K562 (cell line): ENCODE data around the gene DLGAP3. TPM values are rescaled to one million over a fixed set of nuclear protein-coding genes. Genes with fewer than 3 reads are reported as not detected.

Experiments used
- ATAC-seq: fragments of 200-7000 bp; cut with Tn5 transposase; 3 replicates; pipeline ENCODE4 v1.9.1; 2020; ENCODE audit warnings: moderate library complexity
- BruUV-seq: library from RNA; stranded (reverse); fragments of 400-500 nt; replicated peaks from 2 replicates; lab custom pipeline; 2021; lab: Mats Ljungman, UMichigan
- CTCF ChIA-PET: fragments of 300-600 bp; formaldehyde crosslinking; extraction: SDS; loops from one replicate; lab custom pipeline; 2021; ENCODE audit warnings: low intra/inter-chr PET ratio; lab: Yijun Ruan, JAX
- POLR2A ChIA-PET: fragments of 300-600, 350-650 bp; sonication (Branson Sonifier 250); formaldehyde crosslinking; extraction: SDS; loops from one replicate; lab custom pipeline; 2021; ENCODE audit warnings: antibody characterized with exemption, inconsistent platforms; lab: Yijun Ruan, JAX
- DNase-seq, 4 experiments: peaks; one replicate each; pipeline versions ENCODE4 v3.0.0 to v3.0.0-alpha.2; 2011 to 2018; ENCODE audit warnings: low spot score in 3 of 4, mixed read lengths in 3 of 4; ENCODE audit errors: extremely low read depth in 1 of 4
- FAIRE-seq: peaks from 2 replicates; lab custom pipeline; 2011; peaks lifted over from hg19 to GRCh38; lab: Jason Lieb, UNC
- H2AFZ ChIP-seq: 2 replicates; pipeline ENCODE4 v1.6.0; 2011; ENCODE audit warnings: low read depth, low read length, control low read depth, inconsistent platforms
- H3K27ac ChIP-seq: fragments of 200-600 bp; 3 replicates; pipeline ENCODE4 v1.8.0; 2011; ENCODE audit warnings: low read depth, mild to moderate bottlenecking, control low read depth, inconsistent platforms, low read length, moderate library complexity, mixed read lengths; ENCODE audit errors: extremely low read depth
- H3K27me3 ChIP-seq, 2 experiments: fragments of 300-600 bp in 1 of 2; 2 replicates in 1 of 2; 3 replicates in 1 of 2; pipeline versions ENCODE4 v1.6.0 to v1.8.0; 2011; ENCODE audit warnings: inconsistent platforms in 2 of 2, low read length in 2 of 2, mild to moderate bottlenecking in 1 of 2, mixed read lengths in 1 of 2, moderate library complexity in 1 of 2; ENCODE audit not compliant: control insufficient read depth in 2 of 2, insufficient read depth in 2 of 2
- H3K36me3 ChIP-seq: fragments of 300-600 bp; 3 replicates; pipeline ENCODE4 v1.8.0; 2011; ENCODE audit warnings: mild to moderate bottlenecking, low read length, inconsistent platforms; ENCODE audit not compliant: control insufficient read depth, insufficient read depth
- H3K4me1 ChIP-seq, 2 experiments: fragments of 200-600 bp in 1 of 2; replicated peaks in 1 of 2; 2 replicates in 1 of 2; 3 replicates in 1 of 2; pipeline versions ENCODE4 v1.5.1 to v1.8.0; 2011; ENCODE audit warnings: inconsistent platforms in 2 of 2, low read length in 2 of 2, mild to moderate bottlenecking in 1 of 2, mixed read lengths in 1 of 2, moderate library complexity in 1 of 2; ENCODE audit not compliant: control insufficient read depth in 2 of 2, insufficient read depth in 2 of 2
- H3K4me2 ChIP-seq: 2 replicates; pipeline ENCODE4 v1.6.1; 2011; ENCODE audit warnings: low read length, control low read depth, inconsistent platforms, mixed read lengths; ENCODE audit not compliant: insufficient read depth
- H3K4me3 ChIP-seq: fragments of 200-600 bp; sonication (generic), shearing (Covaris generic); 2 replicates; pipeline ENCODE4 v1.5.1; 2016; ENCODE audit warnings: control low read depth, inconsistent platforms
- H3K79me2 ChIP-seq: fragments of 200-600 bp; 3 replicates; pipeline ENCODE4 v1.8.0; 2011; ENCODE audit warnings: low read length, inconsistent platforms; ENCODE audit not compliant: control insufficient read depth, insufficient read depth
- H3K9ac ChIP-seq, 2 experiments: 2 replicates each; pipeline versions ENCODE4 v1.6.0 to v1.6.1; 2011; ENCODE audit warnings: low read depth in 2 of 2, low read length in 2 of 2, control low read depth in 1 of 2, inconsistent platforms in 1 of 2, mild to moderate bottlenecking in 1 of 2, mixed read lengths in 1 of 2; ENCODE audit not compliant: insufficient read depth in 1 of 2
- H3K9me1 ChIP-seq: one replicate; pipeline ENCODE4 v1.6.0; 2011; ENCODE audit warnings: inconsistent platforms, mild to moderate bottlenecking, low read length, moderate library complexity; ENCODE audit not compliant: control insufficient read depth, insufficient read depth
- H3K9me3 ChIP-seq: replicated peaks from 2 replicates; pipeline ENCODE4 v1.5.1; 2011; ENCODE audit warnings: low read depth, low read length, inconsistent platforms; ENCODE audit not compliant: control insufficient read depth, insufficient read depth
- H4K20me1 ChIP-seq: replicated peaks from 2 replicates; pipeline ENCODE4 v1.6.1; 2011; ENCODE audit warnings: low read length, inconsistent platforms, mixed read lengths; ENCODE audit not compliant: control insufficient read depth, insufficient read depth
- CBX2 ChIP-seq: fragments of 200-600 bp; sonication (generic); IDR thresholded peaks from one replicate; pipeline ENCODE4 v1.6.1; 2012; ENCODE audit warnings: mild to moderate bottlenecking, low read length, inconsistent platforms; ENCODE audit not compliant: insufficient read depth, poor library complexity, severe bottlenecking
- HDGF ChIP-seq: fragments of 450-650 bp; IDR thresholded peaks from 2 replicates; pipeline ENCODE4 v1.6.1; 2016
- HMGN3 ChIP-seq: IDR thresholded peaks from 2 replicates; pipeline ENCODE4 v1.6.1; 2011; ENCODE audit warnings: borderline replicate concordance, low read depth, mild to moderate bottlenecking, mixed read lengths, low read length; ENCODE audit not compliant: insufficient read length; ENCODE audit errors: extremely low read depth
- KDM5B ChIP-seq: fragments of 200-600 bp; sonication (generic); IDR thresholded peaks from 2 replicates; pipeline ENCODE4 v1.6.1; 2012; ENCODE audit warnings: low read depth, mild to moderate bottlenecking, moderate library complexity, low read length, control low read depth, inconsistent platforms; ENCODE audit not compliant: insufficient replicate concordance
- SRSF3 ChIP-seq: fragments of 200-400 bp; formaldehyde crosslinking; IDR thresholded peaks from 2 replicates; pipeline ENCODE4 v1.6.1; 2016; ENCODE audit warnings: mild to moderate bottlenecking, low read length, moderate library complexity; ENCODE audit not compliant: insufficient read depth
- ZNF717 ChIP-seq: fragments of 250-450 bp; sonication (Bioruptor Pico); IDR thresholded peaks from 2 replicates; pipeline ENCODE4 v1.5.0; 2021
- WGBS: fragments of 100-300 bp; shearing (Covaris generic); methylation state at CpG from one replicate; pipeline ENCODE4 v1.1.6; 2016; ENCODE audit warnings: low coverage, mixed read lengths; ENCODE audit not compliant: insufficient coverage; ENCODE audit errors: missing lambda C conversion rate; 5-methylcytosine and 5-hydroxymethylcytosine counted together
- in situ Hi-C: fragments of 300-500 bp; cut with MboI; formaldehyde crosslinking; loops from 4 replicates; pipeline ENCODE4 v1.15.0; 2018; ENCODE audit warnings: inconsistent platforms, mixed read lengths
- intact Hi-C: fragments of 100-400 bp; cut with micrococcal nuclease; formaldehyde crosslinking; loops from 2 replicates; pipeline ENCODE4 v1.14.2; 2022
- polyA plus RNA-seq, 8 experiments: library from polyadenylated mRNA; depleted of rRNA in 4 of 8; stranded (reverse) in 5 of 8; unstranded in 3 of 8; fragments of >200 nt; fragmentation: Nextera tagmentation in 2 of 8; fragmentation: Illumina TruSeq in 1 of 8; extraction: Ambion mirVana in 2 of 8; extraction: Trizol in 1 of 8; gene quantifications; 2 replicates each; pipeline versions ENCODE4 v1.2.1 to v1.2.3, GENCODE V29; 2011 to 2014; ENCODE audit warnings: inconsistent platforms in 1 of 8, missing spikeins in 1 of 8
- total RNA-seq, 7 experiments: library from RNA; depleted of rRNA in 6 of 7; stranded (reverse); fragments of >200 nt in 6 of 7; fragmentation: Illumina TruSeq in 2 of 7; extraction: Trizol in 2 of 7; gene quantifications; 2 replicates each; pipeline versions ENCODE4 v1.2.1 to v1.2.3, GENCODE V29; 2011 to 2021; ENCODE audit warnings: low replicate concordance in 1 of 7
- TF ChIP-seq, protein P1 (sequence below): fragments of 200-800 bp; sonication (Bioruptor generic); IDR thresholded peaks from 2 replicates; pipeline ENCODE4 v1.6.1; 2016; ENCODE audit warnings: missing genetic modification characterization, missing compliant biosample characterization

DLGAP3 gene
- total and polyA plus RNA-seq, 9 of the 15 experiments (the other 6 are each of a cell fraction or from before 2014, with no cell fraction given), result 0.01 to 0.16 (median 0.07) TPM; not detected in 6

DNA sequence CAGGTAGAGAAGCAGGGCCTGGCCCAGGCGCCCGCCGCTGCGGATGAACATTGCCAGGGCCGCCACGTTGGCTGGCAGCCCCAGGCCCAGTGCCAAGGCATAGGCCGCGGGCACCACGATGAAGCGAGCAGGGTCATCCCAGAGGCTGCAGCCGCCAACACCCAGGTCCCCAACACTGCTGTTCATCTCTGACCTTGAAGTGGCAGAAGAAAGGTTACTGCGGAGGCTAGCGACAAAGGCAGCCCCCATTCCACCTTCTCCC is 47.7 kb upstream of the DLGAP3 start:
- 98% methylated on average over 8 of the region's 13 CpGs for WGBS
- Histone ChIP-seq H3K9me1 (peaks cover 3% of the 10 kb centered on the region), H3K27ac (no peak overlapping the region), H3K79me2 (no peaks in the 10 kb centered on the region), H3K4me2 (no peak overlapping the region), H2AFZ (no peak overlapping the region), H3K9me3 (no peaks in the 10 kb centered on the region), H3K36me3 (peaks cover 6% of the 10 kb centered on the region; the same call in 1 of the 3 replicates), H4K20me1 (no peaks in the 10 kb centered on the region), H3K9ac (no peak overlapping the region), H3K4me3 (no peak overlapping the region), H3K27me3 (0 out of 5 replicates have a peak, but pooled peaks cover 0 to 13% of the 10 kb centered on the region in 2 experiments), H3K4me1 (peaks cover 0 to 6% of the 10 kb centered on the region in 2 experiments)
- CTCF ChIA-PET, result no interaction called here
- no TSS peak for BruUV-seq
- TF ChIP-seq SRSF3, result no peak
- TF ChIP-seq CBX2, result no peak
- TF ChIP-seq ZNF717 (CRISPR knock-in tag), result no peak
- TF ChIP-seq, protein P1, sequence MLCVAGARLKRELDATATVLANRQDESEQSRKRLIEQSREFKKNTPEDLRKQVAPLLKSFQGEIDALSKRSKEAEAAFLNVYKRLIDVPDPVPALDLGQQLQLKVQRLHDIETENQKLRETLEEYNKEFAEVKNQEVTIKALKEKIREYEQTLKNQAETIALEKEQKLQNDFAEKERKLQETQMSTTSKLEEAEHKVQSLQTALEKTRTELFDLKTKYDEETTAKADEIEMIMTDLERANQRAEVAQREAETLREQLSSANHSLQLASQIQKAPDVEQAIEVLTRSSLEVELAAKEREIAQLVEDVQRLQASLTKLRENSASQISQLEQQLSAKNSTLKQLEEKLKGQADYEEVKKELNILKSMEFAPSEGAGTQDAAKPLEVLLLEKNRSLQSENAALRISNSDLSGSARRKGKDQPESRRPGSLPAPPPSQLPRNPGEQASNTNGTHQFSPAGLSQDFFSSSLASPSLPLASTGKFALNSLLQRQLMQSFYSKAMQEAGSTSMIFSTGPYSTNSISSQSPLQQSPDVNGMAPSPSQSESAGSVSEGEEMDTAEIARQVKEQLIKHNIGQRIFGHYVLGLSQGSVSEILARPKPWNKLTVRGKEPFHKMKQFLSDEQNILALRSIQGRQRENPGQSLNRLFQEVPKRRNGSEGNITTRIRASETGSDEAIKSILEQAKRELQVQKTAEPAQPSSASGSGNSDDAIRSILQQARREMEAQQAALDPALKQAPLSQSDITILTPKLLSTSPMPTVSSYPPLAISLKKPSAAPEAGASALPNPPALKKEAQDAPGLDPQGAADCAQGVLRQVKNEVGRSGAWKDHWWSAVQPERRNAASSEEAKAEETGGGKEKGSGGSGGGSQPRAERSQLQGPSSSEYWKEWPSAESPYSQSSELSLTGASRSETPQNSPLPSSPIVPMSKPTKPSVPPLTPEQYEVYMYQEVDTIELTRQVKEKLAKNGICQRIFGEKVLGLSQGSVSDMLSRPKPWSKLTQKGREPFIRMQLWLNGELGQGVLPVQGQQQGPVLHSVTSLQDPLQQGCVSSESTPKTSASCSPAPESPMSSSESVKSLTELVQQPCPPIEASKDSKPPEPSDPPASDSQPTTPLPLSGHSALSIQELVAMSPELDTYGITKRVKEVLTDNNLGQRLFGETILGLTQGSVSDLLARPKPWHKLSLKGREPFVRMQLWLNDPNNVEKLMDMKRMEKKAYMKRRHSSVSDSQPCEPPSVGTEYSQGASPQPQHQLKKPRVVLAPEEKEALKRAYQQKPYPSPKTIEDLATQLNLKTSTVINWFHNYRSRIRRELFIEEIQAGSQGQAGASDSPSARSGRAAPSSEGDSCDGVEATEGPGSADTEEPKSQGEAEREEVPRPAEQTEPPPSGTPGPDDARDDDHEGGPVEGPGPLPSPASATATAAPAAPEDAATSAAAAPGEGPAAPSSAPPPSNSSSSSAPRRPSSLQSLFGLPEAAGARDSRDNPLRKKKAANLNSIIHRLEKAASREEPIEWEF, result no peak
- TF ChIP-seq HMGN3, result no peak
- no peak for TF ChIP-seq KDM5B
- TF ChIP-seq HDGF, result no peak
- POLR2A ChIA-PET, result interaction anchor here (2.6 kb wide), 1 partner anchor 8 kb away, joined by 11 read pairs; the partner anchor contains the start of gene TMEM35B
- DNase-seq (no peak), ATAC-seq (no peak), FAIRE-seq (no peak)
- intact Hi-C loops (no loop called here), in situ Hi-C loops (no loop called here)
